Keratinocyte (primary cell): ENCODE results near the gene PCDHGA10. TPM values are rescaled to one million over a fixed set of nuclear protein-coding genes. Genes with fewer than 3 reads are reported as not detected.

ENCODE experiments used
- DNase-seq: peaks from one replicate; pipeline ENCODE4 v3.0.0-alpha.2; 2011; ENCODE audit warnings: low read depth, missing footprints, low spot score
- FAIRE-seq: peaks from 2 replicates; lab custom pipeline; 2011; peaks lifted over from hg19 to GRCh38; lab: Jason Lieb, UNC
- H2AFZ ChIP-seq: 2 replicates; pipeline ENCODE4 v1.6.0; 2012; ENCODE audit warnings: low read length, control low read depth, inconsistent platforms; ENCODE audit not compliant: control insufficient read depth
- H3K27ac ChIP-seq: 2 replicates; pipeline ENCODE4 v1.5.1; 2011; ENCODE audit warnings: low read length; ENCODE audit not compliant: control insufficient read depth, insufficient read depth
- H3K27me3 ChIP-seq: 3 replicates; pipeline ENCODE4 v1.6.0; 2011; ENCODE audit warnings: low read length; ENCODE audit not compliant: control insufficient read depth, insufficient read depth; ENCODE audit errors: extremely low read depth
- H3K36me3 ChIP-seq, 2 experiments: 2 replicates in 1 of 2; 3 replicates in 1 of 2; pipeline ENCODE4 v1.5.1; 2011; ENCODE audit warnings: low read length in 2 of 2, mild to moderate bottlenecking in 1 of 2; ENCODE audit not compliant: control insufficient read depth in 2 of 2, insufficient read depth in 2 of 2; ENCODE audit errors: extremely low read depth in 1 of 2
- H3K4me1 ChIP-seq: 3 replicates; pipeline ENCODE4 v1.5.1; 2011; ENCODE audit warnings: low read length; ENCODE audit not compliant: control insufficient read depth, insufficient read depth; ENCODE audit errors: extremely low read depth
- H3K4me2 ChIP-seq: 3 replicates; pipeline ENCODE4 v1.6.0; 2011; ENCODE audit warnings: low read depth, low read length; ENCODE audit not compliant: control insufficient read depth, insufficient read depth; ENCODE audit errors: extremely low read depth
- H3K4me3 ChIP-seq, 3 experiments: fragments of 200-600 bp in 1 of 3; sonication (generic) in 1 of 3; 2 replicates in 2 of 3; 3 replicates in 1 of 3; pipeline ENCODE4 v1.5.1; 2011 to 2016; ENCODE audit warnings: low read length in 3 of 3, mild to moderate bottlenecking in 3 of 3, control low read depth in 2 of 3, inconsistent platforms in 1 of 3, low read depth in 1 of 3, mixed read lengths in 1 of 3, mixed run types in 1 of 3, moderate library complexity in 1 of 3; ENCODE audit not compliant: control insufficient read depth in 2 of 3, insufficient read depth in 2 of 3; ENCODE audit errors: extremely low read depth in 1 of 3
- H3K79me2 ChIP-seq: 2 replicates; pipeline ENCODE4 v1.6.0; 2012; ENCODE audit warnings: low read length; ENCODE audit not compliant: control insufficient read depth, insufficient read depth
- H3K9ac ChIP-seq: 3 replicates; pipeline ENCODE4 v1.6.0; 2011; ENCODE audit warnings: low read length; ENCODE audit not compliant: control insufficient read depth, insufficient read depth; ENCODE audit errors: extremely low read depth
- H3K9me1 ChIP-seq: 3 replicates; pipeline ENCODE4 v1.6.0; 2011; ENCODE audit warnings: low read length; ENCODE audit not compliant: control insufficient read depth, insufficient read depth; ENCODE audit errors: extremely low read depth
- H3K9me3 ChIP-seq: 2 replicates; pipeline ENCODE4 v1.5.1; 2012; ENCODE audit warnings: low read depth, low read length; ENCODE audit not compliant: control insufficient read depth
- H4K20me1 ChIP-seq: 3 replicates; pipeline ENCODE4 v1.6.0; 2011; ENCODE audit warnings: low read length; ENCODE audit not compliant: control insufficient read depth, insufficient read depth; ENCODE audit errors: extremely low read depth
- CTCF ChIP-seq, 3 experiments: IDR thresholded peaks in 1 of 3; conservative IDR thresholded peaks in 1 of 3; optimal IDR thresholded peaks in 1 of 3; 2 replicates in 2 of 3; 3 replicates in 1 of 3; pipeline versions ENCODE3 to v1.5.1; 2011; ENCODE audit warnings: low read length in 3 of 3, mild to moderate bottlenecking in 3 of 3, moderate library complexity in 2 of 3, control low read depth in 1 of 3, inconsistent platforms in 1 of 3; ENCODE audit not compliant: insufficient read depth in 2 of 3; ENCODE audit errors: extremely low read depth in 1 of 3
- EZH2 ChIP-seq: IDR thresholded peaks from one replicate; pipeline ENCODE4 v1.6.1; 2012; ENCODE audit warnings: inconsistent platforms, mild to moderate bottlenecking, low read length, moderate library complexity
- dilution Hi-C: fragments of 300-500 bp; cut with MboI; formaldehyde crosslinking; loops from one replicate; pipeline ENCODE4 v1.7.0; 2020; ENCODE audit warnings: low sequenced_read_pairs; ENCODE audit not compliant: extremely low pct_ligation_motif_present
- polyA plus RNA-seq, 5 experiments: library from polyadenylated mRNA; depleted of rRNA in 3 of 5; stranded (reverse) in 3 of 5; stranded (forward) in 1 of 5; unstranded in 1 of 5; fragments of >200 nt; gene quantifications; 1 replicate in 1 of 5; 2 replicates in 3 of 5; 3 replicates in 1 of 5; pipeline versions ENCODE4 v1.2.1 to v1.2.3, GENCODE V29; 2011 to 2012; ENCODE audit warnings: missing spikeins in 2 of 5, low read depth in 1 of 5, low replicate concordance in 1 of 5

Gene PCDHGA10
- polyA plus RNA-seq, 1 donor (not counting 4 experiments of a cell fraction or from before 2014, with no cell fraction given): 1.3 TPM

- peak within 1 kb of the TSS; percentile 37 to 68 (median 60) for H3K4me3 ChIP-seq
- H3K27ac ChIP-seq: no peak within 1 kb of the TSS
- dilution Hi-C loops: no loop called here
- no peaks in the 10 kb centered on the region for H3K79me2 ChIP-seq
- H3K4me2 ChIP-seq: peak within 1 kb of the TSS; percentile 69
- DNase-seq (no peak), FAIRE-seq (peak; percentile 53)
- H3K36me3 ChIP-seq: no peaks in the 10 kb centered on the region
- peaks cover 25% of the 10 kb centered on the region for H3K9me3 ChIP-seq
- H2AFZ ChIP-seq: peak within 1 kb of the TSS; percentile 65
- TF ChIP-seq EZH2: no peak
- TF ChIP-seq CTCF (optimal IDR thresholded peaks at IDR 0.05 in 1 of 3, IDR thresholded peaks at IDR 0.05 in 1 of 3, conservative IDR thresholded peaks at IDR 0.05 in 1 of 3; ENCODE audit: extremely low read depth in 1 of 3, insufficient read depth in 2 of 3, low read length in 3 of 3): peak; percentile 52 to 70 (median 64)
- H3K27me3 ChIP-seq: peaks cover 34% of the 10 kb centered on the region
- H3K9me1 ChIP-seq: no peaks in the 10 kb centered on the region
- H4K20me1 ChIP-seq: no peaks in the 10 kb centered on the region
- H3K4me1 ChIP-seq: no peaks in the 10 kb centered on the region
- peak within 1 kb of the TSS; percentile 42 for H3K9ac ChIP-seq
Measured at GRCh38 chr5:141420855-141421488, 8.2 kb downstream of the PCDHGA10 start, which contains the start of gene PCDHGA11. Gene PCDHGA11 (plus strand): TSS chr5:141421051. CDS start chr5:141421228, 177 bp downstream.

GRCh38 chr5:141421489-141421855 lies 8.7 kb downstream of the PCDHGA10 start:
- FAIRE-seq: no peak
- Histone ChIP-seq H2AFZ (peak overlapping the region; percentile 65), H3K27me3 (peaks cover 38% of the 10 kb centered on the region), H3K79me2 (no peaks in the 10 kb centered on the region), H3K27ac (no peak overlapping the region), H3K4me3 (peak overlapping the region; percentile 37 to 68 (median 60)), H3K4me1 (no peaks in the 10 kb centered on the region), H3K36me3 (no peaks in the 10 kb centered on the region), H3K4me2 (peak overlapping the region; percentile 69), H3K9me3 (peaks cover 28% of the 10 kb centered on the region), H3K9ac (no peak overlapping the region), H3K9me1 (no peaks in the 10 kb centered on the region), H4K20me1 (no peaks in the 10 kb centered on the region)
- dilution Hi-C loops: no loop called here
- no peak for DNase-seq
- TF ChIP-seq EZH2 (no peak), CTCF (optimal IDR thresholded peaks at IDR 0.05 in 1 of 3, IDR thresholded peaks at IDR 0.05 in 1 of 3, conservative IDR thresholded peaks at IDR 0.05 in 1 of 3; ENCODE audit: extremely low read depth in 1 of 3, insufficient read depth in 2 of 3, low read length in 3 of 3) (no peak)
